Lower leg skin (tissue), 4 donors: ENCODE measurements around the gene TRIP10. TPM values are rescaled to one million over a fixed set of nuclear protein-coding genes. Genes with fewer than 3 reads are reported as not detected.

Experiments
- DNase-seq, 2 donors: peaks; one replicate each; pipeline ENCODE4 v3.0.0-alpha.2; 2019; ENCODE audit warnings: low spot score in 2 of 2
- H3K4me3 ChIP-seq: fragments of 200-600 bp; sonication (generic); 2 replicates; pipeline ENCODE4 v1.5.1; 2017; ENCODE audit warnings: mild to moderate bottlenecking, low read depth; ENCODE audit not compliant: poor library complexity, severe bottlenecking
- CTCF ChIP-seq, 3 donors: fragments of 450-650 bp; IDR thresholded peaks; one replicate each; pipeline ENCODE4 v1.5.1; 2016; ENCODE audit warnings: antibody characterized with exemption in 3 of 3, mild to moderate bottlenecking in 3 of 3, moderate library complexity in 2 of 3
- POLR2A ChIP-seq, 2 donors: fragments of 450-650 bp; IDR thresholded peaks; one replicate each; pipeline ENCODE4 v1.6.1; 2016 to 2017; ENCODE audit warnings: antibody characterized with exemption in 2 of 2, mild to moderate bottlenecking in 1 of 2, moderate library complexity in 1 of 2
- WGBS, 2 donors: methylation state at CpG; one replicate each; pipeline ENCODE4 v1.1.5; 2018; 5-methylcytosine and 5-hydroxymethylcytosine counted together
- intact Hi-C: fragments of 100-400 bp; cut with DNase I; formaldehyde crosslinking; loops from one replicate; pipeline ENCODE4 v1.15.0; 2023; ENCODE audit warnings: low total_unique reads
- total RNA-seq, 4 donors: library from RNA; depleted of rRNA; stranded (reverse); fragments of >200 nt; gene quantifications; one replicate each; pipeline ENCODE4 v1.1.0, GENCODE V29; 2016

Gene TRIP10
- 10 to 100 TPM; 41.2 to 60.2 (median 46.5) TPM for total RNA-seq

GRCh38 chr19:6739390-6739882 lies at the start of gene TRIP10:
Gene TRIP10 (plus strand): TSS chr19:6739680. CDS start chr19:6739762, 82 bp downstream.
- H3K4me3 ChIP-seq = peak within 1 kb of the TSS; percentile 83
- 0 to 1% methylated on average over 26 to 44 of the region's 47 CpGs for WGBS, 2 donors
- peak; percentile 80 to 97 for DNase-seq
- intact Hi-C loops = no loop called here
- TF ChIP-seq CTCF (IDR thresholded peaks at IDR 0.05) (no peak), POLR2A (IDR thresholded peaks at IDR 0.05) (no peak)

- H3K4me3 ChIP-seq = no peak overlapping the region
- 85 to 87% methylated on average over 11 of the region's 11 CpGs for WGBS, 2 donors
- no peak for DNase-seq
- intact Hi-C loops = no loop called here
- TF ChIP-seq CTCF (IDR thresholded peaks at IDR 0.05) (no peak), POLR2A (IDR thresholded peaks at IDR 0.05) (no peak)
Measured at GRCh38 chr19:6690160-6690885, 49.2 kb upstream of the TRIP10 start.

GRCh38 chr19:6691342-6691741 lies 48.1 kb upstream of the TRIP10 start:
- no peak overlapping the region for H3K4me3 ChIP-seq
- intact Hi-C loops = no loop called here
- WGBS, 2 donors = 89% methylated on average over 8 of the region's 8 CpGs
- no peak for TF ChIP-seq POLR2A (IDR thresholded peaks at IDR 0.05)
- TF ChIP-seq CTCF (IDR thresholded peaks at IDR 0.05) = no peak
- no peak for DNase-seq

GRCh38 chr19:6692027-6692426 lies 47.5 kb upstream of the TRIP10 start:
- intact Hi-C loops = no loop called here
- WGBS, 2 donors = 74 to 93% methylated on average over 10 of the region's 10 CpGs
- TF ChIP-seq CTCF (IDR thresholded peaks at IDR 0.05) (no peak), POLR2A (IDR thresholded peaks at IDR 0.05) (no peak)
- H3K4me3 ChIP-seq = no peak overlapping the region
- no peak for DNase-seq

GRCh38 chr19:6693056-6693471 lies 46.4 kb upstream of the TRIP10 start:
- no peak overlapping the region for H3K4me3 ChIP-seq
- no peak for TF ChIP-seq POLR2A (IDR thresholded peaks at IDR 0.05)
- no peak for TF ChIP-seq CTCF (IDR thresholded peaks at IDR 0.05)
- intact Hi-C loops = no loop called here
- 90 to 92% methylated on average over 13 of the region's 13 CpGs for WGBS, 2 donors
- no peak for DNase-seq
